Osteoblast (primary cell): Measurements from ENCODE around the gene MRPS25. TPM values are rescaled to one million over a fixed set of nuclear protein-coding genes. Genes with fewer than 3 reads are reported as not detected.

Source experiments
- DNase-seq: peaks from one replicate; pipeline ENCODE4 v3.0.0; 2011; ENCODE audit warnings: low spot score, mixed read lengths; ENCODE audit not compliant: insufficient read length; ENCODE audit errors: missing footprints
- H2AFZ ChIP-seq: 2 replicates; pipeline ENCODE4 v1.6.0; 2011; ENCODE audit warnings: mild to moderate bottlenecking, low read length
- H3K27ac ChIP-seq: 2 replicates; pipeline ENCODE4 v1.5.1; 2011; ENCODE audit warnings: mild to moderate bottlenecking, low read depth, low read length, moderate library complexity
- H3K27me3 ChIP-seq: 2 replicates; pipeline ENCODE4 v1.6.0; 2012; ENCODE audit warnings: mild to moderate bottlenecking, control low read depth, inconsistent platforms, low read length, moderate library complexity; ENCODE audit not compliant: insufficient read depth
- H3K36me3 ChIP-seq: 2 replicates; pipeline ENCODE4 v1.5.1; 2011; ENCODE audit warnings: mild to moderate bottlenecking, low read length, control low read depth, moderate library complexity; ENCODE audit not compliant: insufficient read depth
- H3K4me1 ChIP-seq: 2 replicates; pipeline ENCODE4 v1.5.1; 2011; ENCODE audit warnings: mild to moderate bottlenecking, low read length, control low read depth, moderate library complexity; ENCODE audit not compliant: insufficient read depth
- H3K4me2 ChIP-seq: 2 replicates; pipeline ENCODE4 v1.6.0; 2011; ENCODE audit warnings: mild to moderate bottlenecking, low read length; ENCODE audit not compliant: insufficient read depth
- H3K4me3 ChIP-seq: fragments of 200-600 bp; sonication (generic); 3 replicates; pipeline ENCODE4 v1.5.1; 2012; ENCODE audit warnings: mild to moderate bottlenecking, low read length, inconsistent platforms; ENCODE audit not compliant: insufficient read depth
- H3K79me2 ChIP-seq: 2 replicates; pipeline ENCODE4 v1.6.0; 2012; ENCODE audit warnings: mild to moderate bottlenecking, low read length, control low read depth, inconsistent platforms; ENCODE audit not compliant: insufficient read depth
- H3K9me3 ChIP-seq: 2 replicates; pipeline ENCODE4 v1.5.1; 2011; ENCODE audit warnings: low read depth, low read length, control low read depth
- H4K20me1 ChIP-seq: 2 replicates; pipeline ENCODE4 v1.6.0; 2012; ENCODE audit warnings: mild to moderate bottlenecking, low read length, control low read depth; ENCODE audit not compliant: insufficient read depth
- total RNA-seq: library from RNA; depleted of rRNA; stranded (reverse); fragments of >200 nt; gene quantifications from 2 replicates; pipeline ENCODE4 v1.2.3, GENCODE V29; 2012
- TF ChIP-seq, protein P1 (sequence below): IDR thresholded peaks from 2 replicates; pipeline ENCODE4 v1.5.1; 2011; ENCODE audit warnings: mild to moderate bottlenecking, low read depth, low read length, moderate library complexity; ENCODE audit errors: extremely low read depth

The MRPS25 gene
- total RNA-seq, 1 donor = 11.2 TPM

DNA sequence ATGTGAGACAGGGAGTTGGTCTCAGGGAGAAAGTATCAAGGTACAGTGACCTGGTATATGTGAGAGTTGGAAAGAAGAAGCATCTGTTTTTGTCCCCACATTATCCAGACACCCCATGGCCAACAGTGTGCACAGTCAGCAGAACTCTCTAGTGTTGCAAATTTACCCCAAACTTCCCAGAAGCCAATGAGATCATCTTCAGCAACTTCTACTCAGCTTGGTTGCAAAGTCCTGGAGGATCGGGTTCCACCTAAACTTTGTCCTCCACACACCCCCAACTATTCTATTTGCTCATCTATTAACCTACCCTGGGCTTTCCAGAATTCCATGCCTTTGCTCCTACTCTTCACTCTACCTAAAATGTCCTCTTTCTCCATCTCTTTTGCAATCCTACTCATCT, 18.1 kb upstream of the MRPS25 start:
- Histone ChIP-seq H3K36me3 (peaks cover 71% of the 10 kb centered on the region), H3K27me3 (no peaks in the 10 kb centered on the region), H4K20me1 (peaks cover 4% of the 10 kb centered on the region), H3K79me2 (no peaks in the 10 kb centered on the region), H2AFZ (no peak overlapping the region), H3K4me2 (no peak overlapping the region), H3K4me1 (no peaks in the 10 kb centered on the region), H3K27ac (no peak overlapping the region), H3K4me3 (no peak overlapping the region), H3K9me3 (no peaks in the 10 kb centered on the region)
- DNase-seq = no peak
- TF ChIP-seq, protein P1, sequence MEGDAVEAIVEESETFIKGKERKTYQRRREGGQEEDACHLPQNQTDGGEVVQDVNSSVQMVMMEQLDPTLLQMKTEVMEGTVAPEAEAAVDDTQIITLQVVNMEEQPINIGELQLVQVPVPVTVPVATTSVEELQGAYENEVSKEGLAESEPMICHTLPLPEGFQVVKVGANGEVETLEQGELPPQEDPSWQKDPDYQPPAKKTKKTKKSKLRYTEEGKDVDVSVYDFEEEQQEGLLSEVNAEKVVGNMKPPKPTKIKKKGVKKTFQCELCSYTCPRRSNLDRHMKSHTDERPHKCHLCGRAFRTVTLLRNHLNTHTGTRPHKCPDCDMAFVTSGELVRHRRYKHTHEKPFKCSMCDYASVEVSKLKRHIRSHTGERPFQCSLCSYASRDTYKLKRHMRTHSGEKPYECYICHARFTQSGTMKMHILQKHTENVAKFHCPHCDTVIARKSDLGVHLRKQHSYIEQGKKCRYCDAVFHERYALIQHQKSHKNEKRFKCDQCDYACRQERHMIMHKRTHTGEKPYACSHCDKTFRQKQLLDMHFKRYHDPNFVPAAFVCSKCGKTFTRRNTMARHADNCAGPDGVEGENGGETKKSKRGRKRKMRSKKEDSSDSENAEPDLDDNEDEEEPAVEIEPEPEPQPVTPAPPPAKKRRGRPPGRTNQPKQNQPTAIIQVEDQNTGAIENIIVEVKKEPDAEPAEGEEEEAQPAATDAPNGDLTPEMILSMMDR = no peak

DNA sequence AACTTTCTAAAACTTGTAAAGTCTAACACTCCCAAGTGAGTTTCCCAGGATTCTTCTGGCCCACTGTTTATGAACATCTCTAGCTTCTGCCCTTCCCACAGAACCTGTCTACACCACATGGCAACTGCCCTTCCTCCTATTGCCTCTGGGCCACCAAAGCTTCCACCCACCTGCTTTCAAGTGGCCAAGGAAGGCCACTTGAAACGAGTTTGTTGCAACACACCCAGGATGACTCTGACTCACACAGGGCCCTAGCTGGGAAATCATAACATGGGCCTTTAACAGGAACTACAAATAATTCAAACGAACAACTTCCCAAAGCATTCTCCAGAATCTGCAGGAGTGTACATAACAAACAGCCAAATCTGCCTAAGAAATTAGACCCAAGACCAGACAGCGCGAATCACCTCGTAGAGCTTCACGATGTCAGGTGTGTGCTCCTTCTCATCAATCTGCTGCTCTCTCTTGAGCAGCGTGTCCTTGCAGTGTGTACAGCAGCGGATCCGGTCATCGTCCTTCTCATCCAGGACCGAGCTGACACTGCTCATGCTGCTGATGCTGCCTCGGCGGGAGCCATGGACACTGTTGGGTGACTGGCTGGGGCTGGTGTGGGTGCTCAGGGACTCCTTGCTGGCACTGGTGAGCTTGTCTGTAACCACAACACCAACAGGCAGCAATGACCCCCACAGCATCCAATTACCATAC, 17.0 kb upstream of the MRPS25 start:
- H3K9me3 ChIP-seq = no peaks in the 10 kb centered on the region
- H3K27me3 ChIP-seq = no peaks in the 10 kb centered on the region
- H2AFZ ChIP-seq = no peak overlapping the region
- peak; percentile 49 for DNase-seq
- peaks cover 80% of the 10 kb centered on the region for H3K36me3 ChIP-seq
- peak overlapping the region; percentile 13 for H3K27ac ChIP-seq
- H3K4me3 ChIP-seq = no peak overlapping the region
- H3K4me1 ChIP-seq = no peaks in the 10 kb centered on the region
- no peaks in the 10 kb centered on the region for H3K79me2 ChIP-seq
- TF ChIP-seq, protein P1 = no peak
- peaks cover 4% of the 10 kb centered on the region for H4K20me1 ChIP-seq
- H3K4me2 ChIP-seq = no peak overlapping the region

DNA sequence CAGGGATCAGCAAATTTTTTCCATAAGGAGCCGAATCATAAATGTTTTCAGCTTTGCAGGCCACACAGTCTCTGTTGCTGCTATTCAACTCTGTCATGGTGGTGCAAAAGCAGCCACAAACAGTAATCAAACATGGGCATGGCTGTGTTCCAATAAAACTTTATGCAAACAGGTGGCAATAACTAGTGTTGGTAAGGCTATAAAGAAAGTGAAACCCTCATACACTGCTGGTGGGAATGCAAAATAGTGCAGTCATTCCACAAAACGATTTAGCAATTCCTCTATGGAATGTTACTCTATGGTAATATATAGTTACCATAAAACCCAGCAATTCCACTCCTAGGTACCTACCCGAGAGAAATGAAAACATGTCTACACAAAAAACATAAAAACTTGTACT, 14.0 kb upstream of the MRPS25 start:
- TF ChIP-seq, protein P1 = no peak
- Histone ChIP-seq H3K36me3 (peaks cover 89% of the 10 kb centered on the region), H3K79me2 (no peaks in the 10 kb centered on the region), H3K27me3 (no peaks in the 10 kb centered on the region), H3K4me1 (no peaks in the 10 kb centered on the region), H3K9me3 (no peaks in the 10 kb centered on the region), H3K4me2 (no peak overlapping the region), H2AFZ (no peak overlapping the region), H4K20me1 (peaks cover 4% of the 10 kb centered on the region), H3K27ac (no peak overlapping the region), H3K4me3 (no peak overlapping the region)
- no peak for DNase-seq

DNA sequence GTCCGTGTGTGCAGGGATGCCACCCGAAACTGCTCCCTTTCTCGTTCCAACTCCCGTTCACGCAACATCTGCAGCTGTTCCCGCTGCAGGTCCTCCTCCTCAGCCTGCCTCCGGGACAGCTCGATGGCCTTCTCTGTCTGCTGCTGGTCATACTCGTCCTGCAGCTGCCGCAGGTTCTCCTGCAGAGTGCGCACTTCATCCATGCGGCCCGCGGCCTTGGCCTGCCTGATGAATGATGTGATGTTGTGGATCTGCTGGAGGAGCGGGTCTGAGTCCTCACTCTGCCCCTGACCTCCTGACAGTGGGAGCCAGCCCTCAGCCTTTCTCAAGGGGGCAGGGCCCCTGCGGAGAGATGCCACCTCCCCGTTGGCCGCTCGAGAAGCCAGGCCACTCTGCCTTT, 9.4 kb upstream of the MRPS25 start:
- Histone ChIP-seq H3K79me2 (no peaks in the 10 kb centered on the region), H4K20me1 (no peaks in the 10 kb centered on the region), H3K27me3 (no peaks in the 10 kb centered on the region), H3K4me2 (no peak overlapping the region), H3K4me3 (no peak overlapping the region), H3K36me3 (peaks cover 72% of the 10 kb centered on the region), H3K27ac (no peak overlapping the region), H3K4me1 (no peaks in the 10 kb centered on the region), H2AFZ (no peak overlapping the region), H3K9me3 (no peaks in the 10 kb centered on the region)
- TF ChIP-seq, protein P1 = no peak
- peak; percentile 10 for DNase-seq
